ELF-1 (cell line): ENCODE data around the gene NAT16.
"Not testable (repeated sequence)": the region's sequence is repeated elsewhere in the genome, so short reads cannot be mapped to it uniquely, and the experiment has no call there.

ENCODE experiments used
- DNase-seq: peaks from one replicate; pipeline ENCODE4 v3.0.0-alpha.2; 2016; ENCODE audit warnings: low read depth, low spot score

NAT16 gene

DNA sequence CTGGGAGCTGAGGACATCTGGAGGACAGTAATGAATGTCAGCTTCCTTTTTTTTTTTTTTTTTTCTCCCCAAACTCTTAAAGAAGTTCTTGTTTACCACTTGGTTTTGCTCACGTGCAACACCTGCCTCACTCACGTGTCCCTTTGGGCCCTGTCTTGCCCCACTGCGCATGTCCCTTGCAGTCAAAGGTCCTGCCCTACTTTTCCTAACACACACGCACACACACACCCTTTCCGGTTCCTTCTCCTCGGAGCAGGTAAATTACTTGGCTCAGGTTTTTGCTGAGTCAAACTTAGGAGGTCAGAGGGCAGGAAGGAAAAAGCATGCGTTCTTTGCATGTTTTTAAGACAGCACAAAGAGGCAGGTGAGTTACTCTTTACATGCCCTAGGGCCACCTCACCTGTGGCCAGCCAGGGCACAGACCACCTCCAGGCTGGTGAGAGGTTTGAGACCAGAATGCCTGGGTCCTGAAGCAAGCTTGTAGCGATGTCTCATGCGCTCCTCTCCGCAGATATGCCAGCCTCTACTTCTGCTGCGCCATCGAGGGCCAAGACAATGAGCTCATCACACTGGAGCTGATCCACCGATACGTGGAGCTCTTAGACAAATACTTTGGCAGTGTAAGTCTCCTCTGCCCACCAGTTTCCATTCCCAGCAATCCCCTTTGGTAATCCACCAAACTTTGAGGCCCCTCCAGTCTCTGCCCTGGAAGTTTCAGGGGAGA lies 23.1 kb downstream of the NAT16 start:
- DNase-seq, result peak; percentile 84

DNA sequence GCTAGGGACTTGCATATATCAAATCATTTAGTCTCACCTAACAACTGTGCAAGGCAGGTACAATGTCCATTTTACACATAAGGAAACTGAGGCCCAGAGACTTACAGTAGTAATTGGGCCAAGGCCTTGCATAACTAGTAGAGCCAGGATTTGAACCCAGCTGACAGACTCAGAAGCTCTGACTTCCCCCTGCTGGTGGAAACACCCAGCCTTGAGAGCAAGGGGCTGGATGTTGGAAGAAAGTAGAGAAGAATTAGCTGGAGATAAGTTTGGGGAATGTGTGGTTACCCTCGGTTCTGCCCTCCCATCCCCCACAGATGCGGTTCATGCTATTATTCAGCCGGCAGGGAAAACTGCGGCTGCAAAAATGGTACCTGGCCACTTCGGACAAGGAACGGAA lies 23.8 kb downstream of the NAT16 start:
- no peak for DNase-seq

DNA sequence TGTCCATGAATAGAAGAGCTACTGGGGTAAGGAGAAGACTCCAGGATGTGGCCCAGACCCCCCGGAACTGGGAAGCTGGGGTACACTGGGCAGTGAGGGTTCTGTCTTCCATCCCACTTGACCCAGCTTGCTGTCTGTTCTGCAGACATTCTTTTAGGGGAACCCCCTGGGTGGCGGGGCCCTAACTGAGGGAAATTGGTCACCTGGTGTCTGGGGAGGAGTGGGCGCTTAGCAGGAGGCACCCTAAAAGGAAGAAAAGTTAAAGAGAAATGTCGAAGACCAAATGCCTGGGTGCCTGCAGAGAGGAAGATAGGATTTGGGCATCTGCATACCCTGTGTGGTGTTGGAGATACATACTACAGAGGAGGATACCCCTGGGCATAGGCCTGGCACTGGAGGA lies 24.8 kb downstream of the NAT16 start:
- no peak for DNase-seq

DNA sequence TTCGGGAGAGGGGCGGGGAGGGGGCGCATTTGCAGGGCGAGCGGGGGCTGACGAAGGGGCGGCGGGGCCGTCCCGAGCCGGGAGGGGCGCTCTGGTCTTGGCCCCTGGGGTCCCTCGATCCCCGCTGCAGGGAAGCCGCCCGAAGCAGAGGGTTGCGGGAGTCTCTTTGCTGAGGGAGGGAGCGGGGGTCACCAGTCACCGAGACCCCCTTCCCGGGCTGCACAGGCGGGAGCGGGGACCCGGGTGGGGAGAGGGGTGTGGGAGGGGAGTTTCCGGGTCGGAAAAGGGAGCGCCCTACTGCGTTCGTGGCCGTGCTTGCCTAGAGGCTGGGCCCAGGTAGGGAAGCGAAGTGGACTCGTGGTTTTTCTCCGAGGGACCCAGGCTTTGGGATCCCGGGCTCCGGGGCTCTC lies 25.4 kb downstream of the NAT16 start:
- no peak for DNase-seq

DNA sequence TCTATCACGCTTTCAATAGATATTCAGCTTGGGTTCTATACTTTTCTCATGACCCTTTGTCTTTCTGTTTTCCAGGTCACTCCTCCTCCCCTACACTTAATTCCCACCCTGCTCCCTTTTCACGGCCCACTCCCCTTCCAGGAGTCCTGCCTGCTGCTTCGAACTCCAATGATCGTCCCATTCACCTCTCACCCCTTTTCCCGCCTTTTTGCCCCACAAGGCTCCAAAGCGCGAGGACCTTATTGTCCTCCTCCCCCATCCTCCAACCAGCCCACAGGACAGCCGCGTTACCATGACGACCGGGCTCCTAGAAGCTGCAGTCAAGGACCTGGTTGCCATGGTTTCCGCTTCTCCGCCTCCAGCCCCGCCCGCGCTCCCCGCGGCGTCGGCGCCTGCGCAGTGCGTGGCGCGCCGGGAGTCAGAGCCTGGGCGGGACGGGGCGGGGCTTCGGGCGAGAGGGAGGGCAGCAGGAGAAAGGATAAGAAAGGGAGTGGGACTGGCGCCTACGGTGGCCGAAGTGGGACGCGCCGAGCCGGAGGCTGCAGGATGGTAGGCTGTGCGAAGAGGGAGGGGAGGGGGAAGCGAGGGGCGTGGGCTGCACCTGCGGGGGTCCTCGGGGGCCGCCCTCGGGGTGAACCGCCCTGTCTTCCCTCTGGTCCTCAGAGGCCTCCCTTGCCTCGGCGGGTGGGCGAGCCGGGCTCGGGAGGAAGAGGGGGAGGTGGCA lies 26.0 kb downstream of the NAT16 start, which contains the start of gene AP1S1:
AP1S1 (plus strand) TSS at position 508 of the 724 bp plus-strand sequence; CDS start at position 547, 39 bp downstream.
- peak; percentile 100 for DNase-seq

DNA sequence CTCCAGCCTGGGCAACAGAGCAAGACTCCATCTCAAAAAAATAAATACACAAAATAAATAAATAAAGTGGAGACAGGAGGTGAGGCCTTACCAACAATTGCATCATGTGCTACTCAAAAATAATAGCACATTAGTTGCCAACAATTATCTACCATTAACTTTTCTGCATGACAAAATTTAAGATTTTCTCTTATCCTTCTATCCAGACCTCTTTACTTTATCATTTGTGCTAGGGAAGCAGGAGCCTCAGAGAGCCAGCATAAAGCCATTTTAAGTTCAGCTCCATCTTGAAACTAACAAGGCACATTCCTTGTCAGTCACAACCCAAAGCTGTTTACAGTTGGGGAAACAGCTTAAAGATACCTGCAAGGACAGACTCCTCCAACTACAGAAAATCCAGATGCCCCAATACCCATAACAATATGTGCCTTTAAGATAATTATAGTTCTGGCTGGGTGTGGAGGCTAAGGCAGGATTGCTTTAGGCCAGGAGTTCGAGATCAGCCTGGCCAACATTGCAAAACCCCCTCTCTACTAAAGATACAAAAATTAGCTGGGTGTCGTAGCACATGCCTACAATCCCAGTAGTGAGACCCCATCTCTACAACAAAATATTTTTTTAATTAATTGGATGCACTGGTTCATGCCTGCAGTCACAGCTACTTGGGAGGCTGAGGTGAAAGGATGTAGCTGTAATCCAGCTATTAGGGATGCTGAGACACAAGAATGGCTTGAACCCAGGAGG lies 28.0 kb downstream of the NAT16 start:
- no peak for DNase-seq

DNA sequence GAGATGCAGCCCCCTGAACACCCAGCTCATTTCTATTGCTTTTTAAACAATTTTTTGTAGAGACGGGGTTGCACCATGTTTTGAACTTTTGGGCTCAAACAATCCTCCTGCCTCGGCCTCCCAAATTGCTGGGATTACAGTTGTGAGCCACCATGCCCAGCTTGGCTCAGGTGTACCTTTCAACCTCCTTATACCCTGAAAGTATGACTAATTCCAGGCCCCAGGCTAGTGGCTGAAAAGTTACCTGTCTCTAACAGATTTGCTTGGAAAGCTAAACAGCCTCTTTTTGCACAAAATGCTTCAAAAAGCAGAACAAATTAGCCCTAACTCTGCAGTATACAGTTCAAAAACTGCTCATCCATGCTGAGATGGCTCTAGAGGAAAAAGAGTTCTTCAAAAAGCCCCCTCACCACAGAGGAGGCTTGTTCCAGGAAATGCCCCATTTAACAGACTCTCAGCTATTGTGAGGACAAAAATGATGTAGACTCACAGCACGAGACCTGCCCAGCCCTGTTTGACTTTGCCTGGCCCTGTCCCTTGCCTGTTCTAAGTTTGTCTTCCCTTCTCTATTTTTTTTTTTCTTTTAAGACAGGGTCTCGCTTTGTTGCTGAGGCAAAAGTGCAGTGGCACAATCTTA lies 39.2 kb downstream of the NAT16 start:
- no peak for DNase-seq

DNA sequence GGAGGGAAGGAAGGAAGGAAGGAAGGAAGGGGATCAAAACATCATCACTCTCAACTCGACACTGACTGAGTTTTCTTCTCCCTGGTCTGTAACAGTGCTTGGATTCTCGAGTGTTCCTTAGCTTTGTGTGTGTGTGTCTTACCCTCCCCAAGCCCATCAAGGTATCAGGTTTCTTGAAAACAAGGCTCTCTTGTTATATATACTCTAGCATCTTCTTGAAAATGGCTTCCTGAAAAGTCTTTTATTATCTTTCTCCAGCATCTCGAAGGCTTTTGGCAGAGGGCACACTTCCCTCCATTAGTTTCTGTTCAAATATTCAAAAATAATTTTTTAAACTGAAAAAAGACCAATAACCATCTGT lies 39.8 kb downstream of the NAT16 start:
- no peak for DNase-seq

DNA sequence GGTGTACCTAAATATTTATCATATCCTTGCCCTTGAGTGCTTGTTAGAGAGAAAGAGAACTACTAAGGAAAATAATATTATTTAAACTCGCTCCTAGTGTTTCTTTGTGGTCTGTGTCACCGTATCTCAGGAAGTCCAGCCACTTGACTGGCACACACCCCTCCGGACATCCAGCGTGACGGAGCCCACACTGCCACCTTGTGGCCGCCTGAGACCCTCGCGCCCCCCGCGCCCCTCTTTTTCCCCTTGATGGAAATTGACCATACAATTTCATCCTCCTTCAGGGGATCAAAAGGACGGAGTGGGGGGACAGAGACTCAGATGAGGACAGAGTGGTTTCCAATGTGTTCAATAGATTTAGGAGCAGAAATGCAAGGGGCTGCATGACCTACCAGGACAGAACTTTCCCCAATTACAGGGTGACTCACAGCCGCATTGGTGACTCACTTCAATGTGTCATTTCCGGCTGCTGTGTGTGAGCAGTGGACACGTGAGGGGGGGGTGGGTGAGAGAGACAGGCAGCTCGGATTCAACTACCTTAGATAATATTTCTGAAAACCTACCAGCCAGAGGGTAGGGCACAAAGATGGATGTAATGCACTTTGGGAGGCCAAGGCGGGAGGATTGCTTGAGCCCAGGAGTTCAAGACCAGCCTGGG lies 41.8 kb downstream of the NAT16 start:
- peak; percentile 88 for DNase-seq

DNA sequence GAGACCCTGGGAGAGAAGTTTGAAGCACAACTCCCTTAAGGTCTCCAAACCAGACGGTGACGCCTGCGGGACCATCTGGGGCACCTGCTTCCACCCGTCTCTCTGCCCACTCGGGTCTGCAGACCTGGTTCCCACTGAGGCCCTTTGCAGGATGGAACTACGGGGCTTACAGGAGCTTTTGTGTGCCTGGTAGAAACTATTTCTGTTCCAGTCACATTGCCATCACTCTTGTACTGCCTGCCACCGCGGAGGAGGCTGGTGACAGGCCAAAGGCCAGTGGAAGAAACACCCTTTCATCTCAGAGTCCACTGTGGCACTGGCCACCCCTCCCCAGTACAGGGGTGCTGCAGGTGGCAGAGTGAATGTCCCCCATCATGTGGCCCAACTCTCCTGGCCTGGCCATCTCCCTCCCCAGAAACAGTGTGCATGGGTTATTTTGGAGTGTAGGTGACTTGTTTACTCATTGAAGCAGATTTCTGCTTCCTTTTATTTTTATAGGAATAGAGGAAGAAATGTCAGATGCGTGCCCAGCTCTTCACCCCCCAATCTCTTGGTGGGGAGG lies 42.4 kb downstream of the NAT16 start:
- no peak for DNase-seq

DNA sequence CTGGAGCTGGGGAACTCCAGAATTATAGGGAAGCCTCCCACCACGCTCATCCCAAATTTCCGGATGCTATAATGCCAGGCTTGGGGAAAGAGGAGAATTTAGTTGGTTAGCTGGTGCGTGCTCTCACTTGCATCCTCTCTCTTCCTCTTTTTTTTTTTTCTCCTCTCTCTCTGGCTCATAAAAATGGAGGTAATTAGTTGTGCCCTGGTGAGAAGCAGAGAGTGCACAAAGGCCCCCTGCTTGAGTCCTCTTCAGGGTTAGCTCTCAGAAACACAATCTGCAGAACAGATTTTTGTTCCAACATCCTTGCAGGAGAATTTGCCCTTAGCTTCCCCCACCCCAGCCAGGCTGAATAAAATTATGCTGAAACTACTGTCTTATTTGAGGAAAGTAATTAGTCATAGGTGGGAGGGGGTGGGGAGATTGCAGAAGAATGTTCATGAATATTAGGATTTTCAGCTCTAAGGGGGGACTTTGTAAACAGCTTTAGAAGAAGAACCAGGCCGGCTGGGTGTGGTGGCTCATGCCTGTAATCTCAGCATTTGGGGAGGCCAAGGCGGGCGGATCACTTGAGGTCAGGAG lies 45.6 kb downstream of the NAT16 start:
- no peak for DNase-seq

DNA sequence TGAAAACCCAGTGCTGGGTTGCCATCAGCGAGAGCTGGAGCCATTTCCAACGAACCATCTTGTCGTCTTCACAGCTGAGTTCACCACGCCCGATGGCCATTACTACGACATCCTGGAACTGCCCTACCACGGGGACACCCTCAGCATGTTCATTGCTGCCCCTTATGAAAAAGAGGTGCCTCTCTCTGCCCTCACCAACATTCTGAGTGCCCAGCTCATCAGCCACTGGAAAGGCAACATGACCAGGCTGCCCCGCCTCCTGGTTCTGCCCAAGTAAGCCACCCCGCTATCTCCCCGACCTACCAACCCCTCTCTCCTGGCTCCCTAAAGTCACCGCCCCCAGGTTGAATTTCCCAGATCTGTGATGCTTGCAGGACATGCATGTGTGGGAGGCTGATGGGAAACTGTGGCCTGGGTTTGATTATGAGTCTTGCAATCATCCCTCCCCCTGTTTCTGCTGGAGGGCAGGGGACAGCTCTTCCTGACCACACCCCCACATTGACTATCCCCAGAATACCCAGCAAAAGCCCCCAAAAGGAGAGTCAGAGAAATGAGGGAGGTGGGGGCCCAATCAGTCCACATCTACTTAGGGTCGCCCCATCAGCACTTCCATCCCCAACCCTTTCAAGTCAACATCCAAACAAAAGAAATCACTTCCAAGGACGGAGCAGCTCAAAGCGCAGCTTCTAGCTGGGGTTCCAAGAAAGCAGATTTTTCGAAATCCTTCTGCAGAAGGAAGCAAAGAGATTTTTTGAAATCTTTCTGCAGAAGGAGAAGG lies 46.3 kb downstream of the NAT16 start:
- no peak for DNase-seq

DNA sequence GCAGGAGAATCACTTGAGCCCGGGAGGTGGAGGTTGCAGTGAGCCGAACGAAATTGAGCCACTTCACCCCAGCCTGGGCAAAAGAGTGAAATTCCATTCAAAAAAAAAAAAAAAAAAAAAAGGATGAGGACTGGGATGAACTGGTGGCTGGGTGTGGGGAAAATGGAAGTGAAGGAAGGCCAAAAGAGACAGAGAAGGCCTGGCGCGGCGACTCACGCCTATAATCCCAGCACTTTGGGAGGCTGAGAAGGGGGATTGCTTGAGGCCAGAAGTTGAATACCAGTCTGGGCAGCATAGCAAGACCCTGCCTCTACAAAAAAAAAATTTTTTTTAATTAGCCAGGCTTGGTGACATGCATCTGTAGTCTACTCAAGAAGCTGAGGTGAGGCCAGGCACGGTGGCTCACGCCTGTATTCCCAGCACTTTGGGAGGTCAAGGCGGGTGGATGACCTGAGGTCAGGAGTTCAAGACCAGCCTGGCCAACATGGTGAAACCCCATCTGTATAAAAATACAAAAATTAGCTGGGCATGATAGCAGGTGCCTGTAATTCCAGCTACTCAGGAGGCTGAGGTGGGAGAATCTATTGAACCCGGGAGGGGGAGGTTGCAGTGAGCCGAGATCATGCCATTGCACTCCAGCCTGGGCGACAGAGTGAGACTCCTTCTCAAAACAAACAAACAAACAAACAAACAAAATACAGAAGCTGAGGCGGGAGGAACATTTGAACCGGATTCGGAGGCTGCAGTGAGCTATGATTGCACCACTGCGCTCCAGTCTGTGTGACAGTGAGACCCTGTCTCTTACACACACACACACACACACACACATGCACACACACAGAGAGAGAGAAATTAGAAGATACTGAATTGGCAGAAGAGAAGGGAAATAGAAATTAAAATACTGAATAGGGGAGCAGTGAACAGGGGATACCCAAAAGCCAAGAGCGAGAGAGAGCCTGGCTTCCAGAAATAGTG lies 47.2 kb downstream of the NAT16 start:
- not testable (repeated sequence) for DNase-seq

DNA sequence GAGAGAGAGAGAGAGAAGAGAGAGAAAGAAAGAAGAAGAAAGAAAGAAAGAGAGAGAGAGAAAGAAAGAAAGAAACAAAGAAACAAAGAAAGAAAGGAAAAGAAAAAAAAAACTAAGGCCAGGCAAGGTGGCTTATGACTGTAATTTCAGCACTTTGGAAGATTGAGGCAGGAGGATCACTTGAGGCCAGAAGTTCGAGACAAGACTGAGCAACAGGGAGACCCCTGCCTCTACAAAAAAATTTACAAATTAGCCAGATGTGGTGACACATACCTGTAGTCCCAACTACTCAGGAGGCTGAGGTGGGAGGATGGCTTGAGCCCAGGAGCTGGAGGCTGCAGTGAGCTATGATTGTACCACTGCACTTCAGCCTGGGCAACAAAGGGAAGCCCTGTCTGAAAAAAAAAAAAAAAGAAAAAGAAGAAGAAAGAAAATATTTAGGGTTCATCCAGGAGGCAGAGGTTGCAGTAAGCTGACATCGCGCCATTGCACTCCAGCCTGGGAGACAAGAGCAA lies 50.4 kb downstream of the NAT16 start:
- no peak for DNase-seq

DNA sequence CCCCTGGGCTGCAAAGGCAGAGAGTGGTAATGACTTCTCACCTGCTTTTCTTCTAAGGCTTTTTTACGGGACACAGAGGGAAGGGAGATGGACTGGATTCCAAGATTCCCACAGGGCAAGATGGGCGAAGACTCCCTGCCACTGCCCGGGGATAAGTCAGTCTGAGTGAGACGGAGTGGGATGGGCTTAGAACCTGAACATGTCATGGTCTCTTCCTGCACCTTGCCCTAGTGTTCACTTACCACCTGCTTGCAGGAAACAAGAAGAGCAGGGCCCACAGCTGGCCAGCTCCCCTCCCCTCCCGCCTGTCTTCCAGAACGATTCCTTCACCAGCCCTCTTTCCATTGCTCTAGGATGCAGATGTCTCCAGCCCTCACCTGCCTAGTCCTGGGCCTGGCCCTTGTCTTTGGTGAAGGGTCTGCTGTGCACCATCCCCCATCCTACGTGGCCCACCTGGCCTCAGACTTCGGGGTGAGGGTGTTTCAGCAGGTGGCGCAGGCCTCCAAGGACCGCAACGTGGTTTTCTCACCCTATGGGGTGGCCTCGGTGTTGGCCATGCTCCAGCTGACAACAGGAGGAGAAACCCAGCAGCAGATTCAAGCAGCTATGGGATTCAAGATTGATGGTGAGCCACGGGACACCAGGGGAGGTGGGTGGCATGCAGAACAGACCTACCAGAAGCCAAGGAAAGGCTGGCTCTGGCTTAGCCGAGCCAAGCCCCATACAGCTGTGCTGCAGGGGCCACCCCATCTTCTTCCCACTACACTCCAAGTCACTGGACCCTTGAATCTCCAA lies 51.9 kb downstream of the NAT16 start:
- no peak for DNase-seq

DNA sequence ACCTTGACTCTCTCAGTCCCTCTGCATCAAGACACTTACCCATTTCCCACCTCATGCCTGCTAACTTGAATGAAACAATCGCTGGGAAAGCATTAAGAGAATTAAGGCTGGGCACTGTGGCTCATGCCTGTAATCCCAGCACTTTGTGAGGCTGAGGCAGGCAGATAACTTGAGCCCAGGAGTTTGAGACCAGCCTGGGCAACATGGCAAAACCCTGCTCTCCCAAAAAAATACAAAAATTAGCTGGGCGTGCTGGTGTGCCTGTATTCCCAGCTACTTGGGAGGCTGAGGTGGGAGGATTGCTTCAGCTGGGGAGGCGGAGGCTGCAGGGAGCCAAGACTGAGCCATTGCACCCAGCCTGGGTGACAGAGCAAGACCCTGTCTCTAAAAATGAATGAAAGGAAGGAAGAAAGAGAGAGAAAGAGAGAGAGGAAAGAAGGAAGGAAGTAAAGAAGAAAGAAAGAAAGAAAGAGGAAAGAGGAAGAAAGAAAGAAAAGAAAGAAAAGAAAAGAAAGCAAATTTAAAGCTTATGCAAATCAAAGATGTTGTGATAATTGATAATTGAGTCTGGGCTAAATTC lies 52.5 kb downstream of the NAT16 start:
- DNase-seq, result no peak

DNA sequence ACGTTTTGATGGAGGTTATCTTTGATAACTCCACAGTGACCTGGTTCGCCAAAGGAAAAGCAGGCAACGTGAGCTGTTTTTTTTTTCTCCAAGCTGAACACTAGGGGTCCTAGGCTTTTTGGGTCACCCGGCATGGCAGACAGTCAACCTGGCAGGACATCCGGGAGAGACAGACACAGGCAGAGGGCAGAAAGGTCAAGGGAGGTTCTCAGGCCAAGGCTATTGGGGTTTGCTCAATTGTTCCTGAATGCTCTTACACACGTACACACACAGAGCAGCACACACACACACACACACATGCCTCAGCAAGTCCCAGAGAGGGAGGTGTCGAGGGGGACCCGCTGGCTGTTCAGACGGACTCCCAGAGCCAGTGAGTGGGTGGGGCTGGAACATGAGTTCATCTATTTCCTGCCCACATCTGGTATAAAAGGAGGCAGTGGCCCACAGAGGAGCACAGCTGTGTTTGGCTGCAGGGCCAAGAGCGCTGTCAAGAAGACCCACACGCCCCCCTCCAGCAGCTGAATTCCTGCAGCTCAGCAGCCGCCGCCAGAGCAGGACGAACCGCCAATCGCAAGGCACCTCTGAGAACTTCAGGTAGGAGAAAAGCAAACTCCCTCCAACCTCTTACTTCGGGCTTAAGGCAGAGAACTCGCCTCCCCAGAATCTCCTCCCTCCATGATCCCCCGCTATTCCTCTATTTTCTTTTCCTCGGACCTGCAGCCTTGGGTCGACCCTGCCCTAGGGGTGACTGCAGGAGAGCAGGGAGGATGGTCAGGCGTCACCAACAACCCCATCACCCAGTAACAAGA lies 53.2 kb downstream of the NAT16 start, which contains the start of gene SERPINE1:
SERPINE1 (plus strand) TSS at position 454 of the 809 bp plus-strand sequence. CDS start 1,290 bp downstream, outside the sequence.
- DNase-seq, result peak; percentile 89
